ENCODE data around the gene TSSK6. TPM values are rescaled to one million over a fixed set of nuclear protein-coding genes. Genes with fewer than 3 reads are reported as not detected.
A peak's percentile ranks its signal among the peaks of the same experiment; 100 is the strongest.

TSSK6 gene
- total RNA-seq, 1 donor from 2014 or later: 3.2 TPM

GRCh38 chr19:19551853-19552192 lies 36.5 kb upstream of the TSSK6 start:
- DNase-seq (ENCODE audit: low read depth): no peak
- FAIRE-seq: no peak

GRCh38 chr19:19550972-19551852 lies 35.9 kb upstream of the TSSK6 start:
- TF ChIP-seq CTCF (IDR thresholded peaks at IDR 0.05; ENCODE audit: insufficient read depth, low read length, severe bottlenecking): no peak
- no peak overlapping the region for H3K4me3 ChIP-seq (ENCODE audit: low read depth, low read length)
- no peak for DNase-seq (ENCODE audit: low read depth)
- H3K36me3 ChIP-seq (ENCODE audit: control insufficient read depth, insufficient read depth, low read length): no peaks in the 10 kb centered on the region
- peaks cover 4% of the 10 kb centered on the region for H3K27me3 ChIP-seq (ENCODE audit: control insufficient read depth, insufficient read depth, low read length)
- no peak for FAIRE-seq

More at GRCh38 chr19:19551853-19552192, 36.5 kb upstream of the TSSK6 start:
- no peak for TF ChIP-seq CTCF (IDR thresholded peaks at IDR 0.05; ENCODE audit: insufficient read depth, low read length, severe bottlenecking)
- Histone ChIP-seq H3K27me3 (ENCODE audit: control insufficient read depth, insufficient read depth, low read length) (peaks cover 4% of the 10 kb centered on the region), H3K36me3 (ENCODE audit: control insufficient read depth, insufficient read depth, low read length) (no peaks in the 10 kb centered on the region), H3K4me3 (ENCODE audit: low read depth, low read length) (no peak overlapping the region)

- DNase-seq (ENCODE audit: low read depth) (no peak), FAIRE-seq (no peak)
- no peaks in the 10 kb centered on the region for H3K36me3 ChIP-seq (ENCODE audit: control insufficient read depth, insufficient read depth, low read length)
- H3K27me3 ChIP-seq (ENCODE audit: control insufficient read depth, insufficient read depth, low read length): peaks cover 4% of the 10 kb centered on the region
- TF ChIP-seq CTCF (IDR thresholded peaks at IDR 0.05; ENCODE audit: insufficient read depth, low read length, severe bottlenecking): no peak
- H3K4me3 ChIP-seq (ENCODE audit: low read depth, low read length): no peak overlapping the region
Observed at GRCh38 chr19:19550485-19550929, 35.2 kb upstream of the TSSK6 start.

- H3K27me3 ChIP-seq (ENCODE audit: control insufficient read depth, insufficient read depth, low read length): peaks cover 4% of the 10 kb centered on the region
- DNase-seq (ENCODE audit: low read depth) (no peak), FAIRE-seq (peak; percentile 50)
Observed at GRCh38 chr19:19549804-19550464, 34.6 kb upstream of the TSSK6 start.

More at GRCh38 chr19:19549804-19550464, 34.6 kb upstream of the TSSK6 start:
- no peak for TF ChIP-seq CTCF (IDR thresholded peaks at IDR 0.05; ENCODE audit: insufficient read depth, low read length, severe bottlenecking)
- Histone ChIP-seq H3K4me3 (ENCODE audit: low read depth, low read length) (no peak overlapping the region), H3K36me3 (ENCODE audit: control insufficient read depth, insufficient read depth, low read length) (no peaks in the 10 kb centered on the region)

All from bronchial epithelial cell (primary cell).